ELF-1 (cell line): ENCODE results near the gene HSF2BP.
A peak's percentile ranks its signal among the peaks of the same experiment; 100 is the strongest.
"Not testable (repeated sequence)": the region's sequence is repeated elsewhere in the genome, so short reads cannot be mapped to it uniquely, and the experiment has no call there.

ENCODE experiments used
- DNase-seq: peaks from one replicate; pipeline ENCODE4 v3.0.0-alpha.2; 2016; ENCODE audit warnings: low read depth, low spot score

Gene HSF2BP

GRCh38 chr21:43659136-43660000 is at the start of gene HSF2BP, which contains the start of gene RRP1B:
Gene HSF2BP (minus strand): TSS chr21:43659488. CDS start chr21:43658096, 1,392 bp downstream.
Gene RRP1B (plus strand): TSS chr21:43659560. CDS start chr21:43659665, 105 bp downstream.
- DNase-seq = peak; percentile 92

- no peak for DNase-seq
These were observed 49.6 kb upstream of the HSF2BP start for GRCh38 chr21:43708745-43709381.

GRCh38 chr21:43707462-43707861 is 48.2 kb upstream of the HSF2BP start:
- no peak for DNase-seq

GRCh38 chr21:43703035-43703880 is 44.0 kb upstream of the HSF2BP start:
- peak; percentile 75 for DNase-seq

GRCh38 chr21:43702785-43703034 is 43.4 kb upstream of the HSF2BP start:
- peak; percentile 39 for DNase-seq

- no peak for DNase-seq
These were observed 42.9 kb upstream of the HSF2BP start for GRCh38 chr21:43701936-43702784.

GRCh38 chr21:43699933-43700599 is 40.8 kb upstream of the HSF2BP start:
- no peak for DNase-seq

GRCh38 chr21:43699492-43699777 is 40.1 kb upstream of the HSF2BP start:
- DNase-seq = not testable (repeated sequence)

- DNase-seq = no peak
These were observed 38.7 kb upstream of the HSF2BP start for GRCh38 chr21:43697758-43698643.

GRCh38 chr21:43696214-43696613 is 36.9 kb upstream of the HSF2BP start:
- DNase-seq = no peak

- no peak for DNase-seq
These were observed 35.3 kb upstream of the HSF2BP start for GRCh38 chr21:43694437-43695079.

- no peak for DNase-seq
These were observed 34.7 kb upstream of the HSF2BP start for GRCh38 chr21:43693981-43694380.

- DNase-seq = no peak
These were observed 33.7 kb upstream of the HSF2BP start for GRCh38 chr21:43692949-43693348.

GRCh38 chr21:43691801-43692200 is 32.5 kb upstream of the HSF2BP start:
- no peak for DNase-seq

- no peak for DNase-seq
These were observed 32.0 kb upstream of the HSF2BP start for GRCh38 chr21:43691086-43691795.

GRCh38 chr21:43690346-43690745 is 31.1 kb upstream of the HSF2BP start:
- DNase-seq = no peak

GRCh38 chr21:43689556-43690337 is 30.5 kb upstream of the HSF2BP start:
- no peak for DNase-seq

GRCh38 chr21:43688906-43689305 is 29.6 kb upstream of the HSF2BP start:
- DNase-seq = no peak
